ENCODE measurements around the gene SLC2A3. TPM values are rescaled to one million over a fixed set of nuclear protein-coding genes. Genes with fewer than 3 reads are reported as not detected.

SLC2A3 gene
- total and polyA plus RNA-seq, 2 of the 13 experiments (the other 11 are each of a cell fraction or from before 2014, with no cell fraction given), result 39.3 to 580 TPM

DNA sequence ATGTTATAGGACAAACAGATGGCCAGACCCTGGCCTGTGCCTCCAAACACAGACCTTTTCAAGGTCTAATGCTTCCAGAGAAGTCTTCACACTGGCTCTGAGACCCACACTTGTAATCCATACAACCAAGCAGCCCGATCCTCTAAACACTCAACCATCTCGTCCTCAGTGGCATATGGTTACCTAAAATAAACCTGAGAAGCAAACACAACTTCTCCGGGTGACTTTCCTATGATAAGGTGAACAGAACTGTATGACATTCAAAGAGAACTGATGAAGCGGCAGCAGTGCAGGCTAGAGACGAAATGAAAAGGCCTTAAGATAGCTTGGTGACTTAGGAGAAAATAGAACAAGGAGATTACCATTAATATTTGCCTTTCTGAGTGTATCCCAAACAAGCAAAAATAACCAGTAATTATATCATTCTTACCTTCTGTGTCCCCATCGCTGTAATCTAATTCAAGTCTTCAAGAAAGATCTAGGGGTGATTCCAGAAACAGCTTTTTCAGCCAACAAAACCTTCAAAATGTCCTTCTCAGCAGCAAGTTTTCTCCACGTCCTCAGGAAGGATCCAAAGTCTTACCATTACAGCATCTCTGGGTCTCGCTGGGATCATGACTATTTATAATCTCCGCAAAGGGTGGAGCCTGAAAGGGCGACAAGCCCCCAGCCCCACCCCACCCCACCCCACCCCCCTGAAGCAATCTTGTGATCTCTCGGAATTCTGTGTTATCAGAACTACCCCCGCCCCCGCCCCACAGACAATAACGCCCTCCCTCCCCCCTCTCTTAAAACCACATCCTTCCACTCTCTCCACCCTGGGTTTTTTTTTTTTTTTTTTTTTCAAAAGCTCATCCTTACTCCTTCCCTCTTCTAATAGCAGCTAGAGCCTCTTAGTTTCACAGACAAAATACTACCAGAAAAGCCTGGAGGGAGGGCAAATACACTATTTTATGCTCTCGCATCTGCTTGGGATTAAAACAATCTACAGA is at the start of gene SLC2A3 (continued):
- TF ChIP-seq KDM1A (CRISPR knock-in tag; IDR thresholded peaks at IDR 0.05) (no peak), E2F2 (CRISPR knock-in tag; IDR thresholded peaks at IDR 0.05; ENCODE audit: borderline replicate concordance) (no peak), ZFP91 (CRISPR knock-in tag; IDR thresholded peaks at IDR 0.05; ENCODE audit: borderline replicate concordance) (no peak), FOXA1 (IDR thresholded peaks at IDR 0.05) (no peak), FOXA1 (CRISPR knock-in tag; IDR thresholded peaks at IDR 0.05) (no peak), RBFOX2 (IDR thresholded peaks at IDR 0.05; ENCODE audit: low read depth, low read length) (peak; percentile 53; the same call in 1 of the 2 replicates), ELK4 (CRISPR knock-in tag; IDR thresholded peaks at IDR 0.05; ENCODE audit: borderline replicate concordance) (no peak), TBX3 (IDR thresholded peaks at IDR 0.05; ENCODE audit: borderline replicate concordance) (no peak), CCDC6 (CRISPR knock-in tag; IDR thresholded peaks at IDR 0.05) (peak; percentile 25; the same call in 1 of the 2 replicates), ZSCAN31 (CRISPR knock-in tag; IDR thresholded peaks at IDR 0.05; ENCODE audit: low read depth) (no peak), ZNF747 (CRISPR knock-in tag; IDR thresholded peaks at IDR 0.05; ENCODE audit: borderline replicate concordance) (no peak), IKZF4 (CRISPR knock-in tag; IDR thresholded peaks at IDR 0.05; ENCODE audit: borderline replicate concordance, low read depth, not compliant biosample characterization) (no peak), JUNB (CRISPR knock-in tag; IDR thresholded peaks at IDR 0.05; ENCODE audit: borderline replicate concordance) (no peak), ZNF138 (CRISPR knock-in tag; IDR thresholded peaks at IDR 0.05; ENCODE audit: low read depth) (no peak), ZKSCAN1 (IDR thresholded peaks at IDR 0.05; ENCODE audit: low read length) (no peak), U2AF2 (IDR thresholded peaks at IDR 0.05; ENCODE audit: low read depth, low read length) (no peak), RAD51 (IDR thresholded peaks at IDR 0.05; ENCODE audit: borderline replicate concordance) (no peak), ZNF562 (CRISPR knock-in tag; IDR thresholded peaks at IDR 0.05; ENCODE audit: borderline replicate concordance) (no peak), ZNF558 (CRISPR knock-in tag; IDR thresholded peaks at IDR 0.05; ENCODE audit: borderline replicate concordance) (no peak), SIN3B (IDR thresholded peaks at IDR 0.05; ENCODE audit: low read length) (no peak), ADNP (CRISPR knock-in tag; IDR thresholded peaks at IDR 0.05) (no peak)
- TF ChIP-seq, protein P1, sequence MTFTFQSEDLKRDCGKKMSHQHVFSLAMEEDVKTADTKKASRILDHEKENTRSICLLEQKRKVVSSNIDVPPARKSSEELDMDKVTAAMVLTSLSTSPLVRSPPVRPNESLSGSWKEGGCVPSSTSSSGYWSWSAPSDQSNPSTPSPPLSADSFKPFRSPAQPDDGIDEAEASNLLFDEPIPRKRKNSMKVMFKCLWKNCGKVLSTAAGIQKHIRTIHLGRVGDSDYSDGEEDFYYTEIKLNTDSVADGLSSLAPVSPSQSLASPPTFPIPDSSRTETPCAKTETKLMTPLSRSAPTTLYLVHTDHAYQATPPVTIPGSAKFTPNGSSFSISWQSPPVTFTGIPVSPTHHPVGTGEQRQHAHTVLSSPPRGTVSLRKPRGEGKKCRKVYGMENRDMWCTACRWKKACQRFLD (CRISPR knock-in tag; IDR thresholded peaks at IDR 0.05; ENCODE audit: borderline replicate concordance), result no peak
- TF ChIP-seq, protein P2, sequence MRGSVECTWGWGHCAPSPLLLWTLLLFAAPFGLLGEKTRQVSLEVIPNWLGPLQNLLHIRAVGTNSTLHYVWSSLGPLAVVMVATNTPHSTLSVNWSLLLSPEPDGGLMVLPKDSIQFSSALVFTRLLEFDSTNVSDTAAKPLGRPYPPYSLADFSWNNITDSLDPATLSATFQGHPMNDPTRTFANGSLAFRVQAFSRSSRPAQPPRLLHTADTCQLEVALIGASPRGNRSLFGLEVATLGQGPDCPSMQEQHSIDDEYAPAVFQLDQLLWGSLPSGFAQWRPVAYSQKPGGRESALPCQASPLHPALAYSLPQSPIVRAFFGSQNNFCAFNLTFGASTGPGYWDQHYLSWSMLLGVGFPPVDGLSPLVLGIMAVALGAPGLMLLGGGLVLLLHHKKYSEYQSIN (CRISPR knock-in tag; IDR thresholded peaks at IDR 0.05; ENCODE audit: borderline replicate concordance), result no peak
